NB4 (cell line): ENCODE measurements around the gene ZNF358.

Experiments used
- MYC ChIP-seq: IDR thresholded peaks from 2 replicates; pipeline ENCODE4 v1.6.1; 2011; ENCODE audit warnings: low read depth, low read length
- POLR2A ChIP-seq: IDR thresholded peaks from 2 replicates; pipeline ENCODE4 v1.6.1; 2011; ENCODE audit warnings: mild to moderate bottlenecking; ENCODE audit not compliant: insufficient read length; ENCODE audit errors: extremely low read depth
- TF ChIP-seq, protein P1 (sequence below): IDR thresholded peaks from one replicate; pipeline ENCODE4 v1.5.1; 2012; ENCODE audit warnings: low read depth, low read length
- TF ChIP-seq, protein P2 (sequence below): IDR thresholded peaks from 2 replicates; pipeline ENCODE4 v1.6.1; 2011; ENCODE audit warnings: low read depth, low read length

DNA sequence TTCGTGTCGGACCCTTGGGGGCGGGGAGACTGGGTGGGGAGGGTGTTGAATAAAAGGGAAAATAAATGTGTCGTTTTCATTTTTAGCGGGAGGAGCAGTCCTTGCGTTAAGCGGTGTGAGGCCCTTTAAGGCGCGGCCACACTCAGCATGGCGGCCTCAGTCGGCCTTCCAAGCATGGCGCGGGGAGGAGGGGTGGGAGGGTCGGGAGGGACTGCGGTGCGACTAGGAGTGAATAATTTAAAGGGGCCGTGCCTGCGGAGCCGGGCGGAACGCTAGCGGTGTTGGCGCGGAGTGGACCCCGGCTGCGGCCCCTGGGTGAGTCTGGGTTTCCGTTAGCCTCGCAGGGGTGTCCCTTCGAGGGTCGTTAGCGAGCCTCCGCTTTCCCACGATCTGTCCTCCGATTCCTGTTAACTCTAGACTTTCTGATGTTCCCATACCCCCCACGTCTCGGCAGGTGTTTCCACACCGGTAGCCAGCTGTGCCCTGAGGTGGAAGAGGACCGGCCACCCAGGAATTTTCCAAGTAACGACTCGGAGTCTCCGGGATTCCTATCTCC, 18.1 kb downstream of the ZNF358 start:
- TF ChIP-seq, protein P1, sequence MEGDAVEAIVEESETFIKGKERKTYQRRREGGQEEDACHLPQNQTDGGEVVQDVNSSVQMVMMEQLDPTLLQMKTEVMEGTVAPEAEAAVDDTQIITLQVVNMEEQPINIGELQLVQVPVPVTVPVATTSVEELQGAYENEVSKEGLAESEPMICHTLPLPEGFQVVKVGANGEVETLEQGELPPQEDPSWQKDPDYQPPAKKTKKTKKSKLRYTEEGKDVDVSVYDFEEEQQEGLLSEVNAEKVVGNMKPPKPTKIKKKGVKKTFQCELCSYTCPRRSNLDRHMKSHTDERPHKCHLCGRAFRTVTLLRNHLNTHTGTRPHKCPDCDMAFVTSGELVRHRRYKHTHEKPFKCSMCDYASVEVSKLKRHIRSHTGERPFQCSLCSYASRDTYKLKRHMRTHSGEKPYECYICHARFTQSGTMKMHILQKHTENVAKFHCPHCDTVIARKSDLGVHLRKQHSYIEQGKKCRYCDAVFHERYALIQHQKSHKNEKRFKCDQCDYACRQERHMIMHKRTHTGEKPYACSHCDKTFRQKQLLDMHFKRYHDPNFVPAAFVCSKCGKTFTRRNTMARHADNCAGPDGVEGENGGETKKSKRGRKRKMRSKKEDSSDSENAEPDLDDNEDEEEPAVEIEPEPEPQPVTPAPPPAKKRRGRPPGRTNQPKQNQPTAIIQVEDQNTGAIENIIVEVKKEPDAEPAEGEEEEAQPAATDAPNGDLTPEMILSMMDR = no peak
- TF ChIP-seq POLR2A (no peak), MYC (peak; percentile 22; the same call in 1 of the 2 replicates)
- TF ChIP-seq, protein P2, sequence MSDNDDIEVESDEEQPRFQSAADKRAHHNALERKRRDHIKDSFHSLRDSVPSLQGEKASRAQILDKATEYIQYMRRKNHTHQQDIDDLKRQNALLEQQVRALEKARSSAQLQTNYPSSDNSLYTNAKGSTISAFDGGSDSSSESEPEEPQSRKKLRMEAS = peak; percentile 60
